Measurements from ENCODE around the gene PTPRD. TPM values are rescaled to one million over a fixed set of nuclear protein-coding genes. Genes with fewer than 3 reads are reported as not detected.

Gene PTPRD
- total RNA-seq, 1 donor from 2014 or later, result 109 TPM

DNA sequence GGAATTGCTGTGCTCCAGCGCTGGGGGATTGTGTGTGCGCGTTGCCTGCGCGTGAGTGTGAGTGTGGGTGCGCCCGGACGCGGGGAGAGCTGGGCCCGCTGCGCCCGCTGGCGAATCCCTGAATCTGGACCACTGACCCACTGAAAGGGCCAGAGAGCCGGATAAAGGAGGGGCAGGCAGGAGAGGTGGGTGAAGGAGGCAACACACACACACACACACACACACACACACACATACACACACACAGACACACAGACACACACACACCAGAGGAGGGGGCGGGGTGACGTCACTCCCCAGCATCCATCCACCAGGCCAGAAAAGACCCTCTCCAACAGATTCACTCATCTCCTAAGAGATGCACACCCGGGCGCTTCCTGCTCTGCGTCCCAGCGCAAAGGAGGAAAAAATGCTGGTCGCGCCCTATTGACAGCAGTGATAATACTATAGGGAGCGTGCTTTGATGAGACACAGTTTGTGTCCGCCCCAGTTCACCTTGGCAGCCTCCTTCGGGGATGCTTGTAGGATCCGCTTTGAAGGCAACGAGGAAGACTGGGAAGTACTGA lies 1754.1 kb downstream of the PTPRD start:
- no peaks in the 10 kb centered on the region for H3K36me3 Mint-ChIP-seq
- TF ChIP-seq, protein P1, sequence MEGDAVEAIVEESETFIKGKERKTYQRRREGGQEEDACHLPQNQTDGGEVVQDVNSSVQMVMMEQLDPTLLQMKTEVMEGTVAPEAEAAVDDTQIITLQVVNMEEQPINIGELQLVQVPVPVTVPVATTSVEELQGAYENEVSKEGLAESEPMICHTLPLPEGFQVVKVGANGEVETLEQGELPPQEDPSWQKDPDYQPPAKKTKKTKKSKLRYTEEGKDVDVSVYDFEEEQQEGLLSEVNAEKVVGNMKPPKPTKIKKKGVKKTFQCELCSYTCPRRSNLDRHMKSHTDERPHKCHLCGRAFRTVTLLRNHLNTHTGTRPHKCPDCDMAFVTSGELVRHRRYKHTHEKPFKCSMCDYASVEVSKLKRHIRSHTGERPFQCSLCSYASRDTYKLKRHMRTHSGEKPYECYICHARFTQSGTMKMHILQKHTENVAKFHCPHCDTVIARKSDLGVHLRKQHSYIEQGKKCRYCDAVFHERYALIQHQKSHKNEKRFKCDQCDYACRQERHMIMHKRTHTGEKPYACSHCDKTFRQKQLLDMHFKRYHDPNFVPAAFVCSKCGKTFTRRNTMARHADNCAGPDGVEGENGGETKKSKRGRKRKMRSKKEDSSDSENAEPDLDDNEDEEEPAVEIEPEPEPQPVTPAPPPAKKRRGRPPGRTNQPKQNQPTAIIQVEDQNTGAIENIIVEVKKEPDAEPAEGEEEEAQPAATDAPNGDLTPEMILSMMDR (IDR thresholded peaks at IDR 0.05; ENCODE audit: unreplicated experiment), result no peak
- H3K4me1 Mint-ChIP-seq, result peaks cover 58% of the 10 kb centered on the region
- no peaks in the 10 kb centered on the region for H3K9me3 Mint-ChIP-seq
- H3K27me3 Mint-ChIP-seq (ENCODE audit: low read depth), result peaks cover 13% of the 10 kb centered on the region
- peak overlapping the region; percentile 78 for H3K4me3 Mint-ChIP-seq
- peak in 1 of 2 experiments; percentile 39 for DNase-seq (ENCODE audit: low spot score in 2 of 2, unreplicated experiment in 2 of 2)
- peak overlapping the region; percentile 75 for H3K27ac Mint-ChIP-seq

DNA sequence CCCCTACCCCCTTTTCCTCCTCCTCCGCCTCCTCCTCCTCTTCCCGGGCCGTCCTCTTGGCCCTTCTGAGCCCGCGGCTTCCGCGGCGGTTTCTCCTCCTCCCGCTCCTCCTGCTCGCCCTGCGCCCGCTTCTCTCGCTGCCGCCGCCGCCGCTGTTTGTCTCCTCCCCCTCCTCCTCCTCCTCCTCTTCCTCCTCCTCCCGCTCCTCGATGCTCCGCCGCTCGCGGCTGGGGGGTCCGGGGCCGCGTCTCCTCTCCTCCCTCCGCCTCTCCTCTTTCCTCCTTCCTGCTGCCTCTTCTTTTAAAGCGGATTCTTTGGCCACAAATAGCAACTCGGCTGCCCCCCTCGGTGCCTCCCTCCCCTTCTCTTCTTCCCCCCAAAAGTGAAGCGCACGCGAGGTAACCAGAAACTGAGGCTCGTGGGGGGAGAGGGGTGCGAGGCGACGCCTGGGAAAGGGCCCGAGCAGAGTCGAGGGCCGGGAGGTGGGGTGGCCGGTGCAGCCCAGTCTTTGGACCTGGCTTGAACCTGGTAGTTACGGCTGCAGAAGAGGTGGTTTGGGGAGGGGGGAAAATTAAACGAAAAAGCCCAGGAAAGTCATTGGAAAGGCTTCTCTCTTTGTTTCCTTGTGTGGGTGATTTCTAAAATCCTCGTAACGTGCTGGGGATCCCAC lies 1754.7 kb downstream of the PTPRD start:
- Mint-ChIP-seq H3K27me3 (ENCODE audit: low read depth) (peaks cover 13% of the 10 kb centered on the region), H3K27ac (peak overlapping the region; percentile 75), H3K36me3 (no peaks in the 10 kb centered on the region), H3K4me1 (peaks cover 61% of the 10 kb centered on the region), H3K9me3 (no peaks in the 10 kb centered on the region), H3K4me3 (peak overlapping the region; percentile 78)
- no peak for DNase-seq (ENCODE audit: low spot score in 2 of 2, unreplicated experiment in 2 of 2)
- TF ChIP-seq, protein P1 (IDR thresholded peaks at IDR 0.05; ENCODE audit: unreplicated experiment), result no peak

DNA sequence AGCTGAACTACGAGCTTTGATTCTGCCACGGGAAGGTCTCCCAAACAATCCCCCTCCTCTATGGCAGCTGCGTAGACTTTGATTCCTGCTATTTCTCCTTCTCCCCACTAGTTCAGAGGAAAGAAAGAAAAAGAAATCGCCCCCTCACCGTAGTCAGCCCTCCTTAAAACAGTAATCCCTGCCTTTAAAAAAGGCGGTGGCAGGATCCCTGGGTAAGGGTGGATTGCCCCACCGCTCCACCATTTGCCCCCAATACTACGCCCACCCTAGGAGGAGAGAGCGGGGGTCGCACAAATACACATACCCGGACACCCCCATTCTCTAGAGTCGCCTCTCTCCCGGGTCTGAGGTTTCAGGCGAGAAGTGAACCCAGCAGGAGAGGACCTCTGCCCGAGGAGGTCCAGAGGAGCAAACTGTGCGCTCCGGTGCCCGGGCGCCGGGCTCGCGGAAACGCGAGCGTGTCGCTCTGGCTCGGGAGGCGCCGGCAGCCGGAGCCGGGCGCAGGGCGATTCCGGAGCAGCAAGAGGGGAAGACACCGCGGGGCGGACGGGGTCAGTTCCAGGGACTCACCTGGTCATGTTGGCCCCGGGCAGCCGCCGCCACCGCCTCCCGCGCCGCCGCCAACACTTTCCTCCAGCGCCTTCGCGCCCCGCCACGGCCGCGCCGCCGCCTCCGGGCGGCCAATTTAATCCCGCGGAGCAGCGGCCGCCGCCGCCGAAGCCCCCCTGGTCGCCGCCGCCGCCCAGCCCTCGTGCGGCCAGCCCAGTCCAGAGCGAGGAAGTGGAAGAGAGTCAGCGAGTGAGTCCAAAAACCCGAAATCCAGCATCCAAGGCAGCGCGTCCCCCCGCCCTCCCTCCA lies 1755.5 kb downstream of the PTPRD start:
- Mint-ChIP-seq H3K27me3 (ENCODE audit: low read depth) (peaks cover 13% of the 10 kb centered on the region), H3K4me1 (peaks cover 64% of the 10 kb centered on the region), H3K9me3 (no peaks in the 10 kb centered on the region), H3K4me3 (peak overlapping the region; percentile 90), H3K27ac (peak overlapping the region; percentile 62), H3K36me3 (no peaks in the 10 kb centered on the region)
- DNase-seq (ENCODE audit: low spot score in 2 of 2, unreplicated experiment in 2 of 2), result peak in 1 of 2 experiments; percentile 70
- TF ChIP-seq, protein P1 (IDR thresholded peaks at IDR 0.05; ENCODE audit: unreplicated experiment), result no peak

DNA sequence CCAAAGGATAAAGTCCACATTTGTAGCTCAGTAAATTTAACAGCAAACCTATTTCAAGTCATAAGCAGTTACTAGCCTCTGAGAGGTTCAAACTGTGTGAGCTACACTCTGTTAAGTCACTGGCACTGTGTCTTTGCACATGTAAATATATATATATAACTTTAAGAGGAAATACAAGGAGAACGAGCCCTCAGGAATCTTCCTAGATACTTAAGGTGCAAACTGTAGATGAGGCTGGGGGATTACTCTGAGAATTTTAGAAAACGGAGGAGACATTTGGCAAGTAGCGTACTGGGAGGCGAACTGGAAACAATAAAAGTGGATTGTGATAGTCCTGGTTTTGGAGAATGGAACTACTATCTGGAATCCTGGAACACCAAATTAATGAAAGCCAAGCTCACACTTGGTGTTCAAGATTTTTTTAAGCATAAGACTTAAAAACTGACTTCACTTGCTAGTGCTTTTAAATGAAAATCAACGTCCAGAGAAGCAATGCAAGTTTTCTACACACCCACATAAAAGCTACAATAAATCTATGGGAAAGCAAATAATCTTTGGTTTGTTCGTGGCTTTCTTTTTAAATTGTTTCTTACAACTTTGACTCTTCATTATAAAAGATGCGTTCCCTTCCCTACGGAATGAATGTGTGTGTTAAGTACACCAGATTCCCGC lies 1756.3 kb downstream of the PTPRD start:
- Mint-ChIP-seq H3K9me3 (no peaks in the 10 kb centered on the region), H3K4me1 (peaks cover 64% of the 10 kb centered on the region), H3K4me3 (peak overlapping the region; percentile 90), H3K27ac (peak overlapping the region; percentile 62), H3K27me3 (ENCODE audit: low read depth) (peaks cover 13% of the 10 kb centered on the region), H3K36me3 (no peaks in the 10 kb centered on the region)
- TF ChIP-seq, protein P1 (IDR thresholded peaks at IDR 0.05; ENCODE audit: unreplicated experiment), result no peak
- no peak for DNase-seq (ENCODE audit: low spot score in 2 of 2, unreplicated experiment in 2 of 2)

DNA sequence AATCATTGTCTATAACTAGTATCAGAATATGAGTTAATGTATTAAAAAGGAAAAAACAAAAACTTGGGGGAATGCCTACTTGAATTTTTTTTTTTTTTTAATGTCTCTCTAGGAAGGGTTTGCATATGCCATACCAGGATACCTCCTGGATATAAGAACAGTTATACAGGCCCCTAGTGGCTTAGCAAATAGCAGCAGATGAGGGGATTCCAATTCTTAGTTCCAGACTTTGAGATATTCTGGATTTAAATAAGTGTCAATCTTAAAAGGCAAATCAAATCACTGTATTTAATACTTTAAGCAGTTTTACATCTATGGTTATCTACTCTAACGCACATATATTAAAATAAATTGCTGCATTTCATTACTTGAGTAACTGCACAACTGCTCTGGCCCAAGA lies 1757.8 kb downstream of the PTPRD start:
- Mint-ChIP-seq H3K36me3 (no peaks in the 10 kb centered on the region), H3K4me3 (peak overlapping the region; percentile 90), H3K9me3 (no peaks in the 10 kb centered on the region), H3K27ac (no peak overlapping the region), H3K4me1 (peaks cover 65% of the 10 kb centered on the region), H3K27me3 (ENCODE audit: low read depth) (peaks cover 13% of the 10 kb centered on the region)
- DNase-seq (ENCODE audit: low spot score in 2 of 2, unreplicated experiment in 2 of 2), result no peak
- TF ChIP-seq, protein P1 (IDR thresholded peaks at IDR 0.05; ENCODE audit: unreplicated experiment), result no peak

Measured in mesothelial cell of epicardium (in vitro differentiated cells).